Measurements from ENCODE around the gene PRKN.
A peak's percentile ranks its signal among the peaks of the same experiment; 100 is the strongest.

PRKN gene

GRCh38 chr6:162727322-162728182, at the start of gene PRKN, which contains the start of gene PACRG:
Gene PRKN (minus strand): TSS chr6:162727766.
Gene PACRG (plus strand): TSS chr6:162727974.
- peak; percentile 98 for DNase-seq

DNA sequence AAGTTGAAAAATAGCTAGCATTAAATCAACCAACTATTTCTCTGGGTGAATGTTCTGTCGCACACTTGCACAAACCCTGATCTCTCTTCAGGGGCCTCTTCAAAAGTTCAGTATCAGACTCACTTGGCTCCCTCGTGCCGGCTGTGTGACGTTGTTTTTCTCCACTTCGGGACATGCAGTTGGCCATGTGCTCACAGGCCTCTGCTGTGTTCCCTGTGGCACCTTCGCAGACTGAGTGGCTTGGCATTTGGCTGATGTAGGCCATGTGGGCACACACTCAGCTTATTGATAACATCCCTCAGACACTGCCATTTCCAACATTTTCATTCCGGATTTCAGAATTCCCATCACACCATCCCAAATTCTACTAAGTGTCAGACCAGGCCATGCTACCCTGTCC, 49.5 kb upstream of the PRKN start:
- no peak for DNase-seq

DNA sequence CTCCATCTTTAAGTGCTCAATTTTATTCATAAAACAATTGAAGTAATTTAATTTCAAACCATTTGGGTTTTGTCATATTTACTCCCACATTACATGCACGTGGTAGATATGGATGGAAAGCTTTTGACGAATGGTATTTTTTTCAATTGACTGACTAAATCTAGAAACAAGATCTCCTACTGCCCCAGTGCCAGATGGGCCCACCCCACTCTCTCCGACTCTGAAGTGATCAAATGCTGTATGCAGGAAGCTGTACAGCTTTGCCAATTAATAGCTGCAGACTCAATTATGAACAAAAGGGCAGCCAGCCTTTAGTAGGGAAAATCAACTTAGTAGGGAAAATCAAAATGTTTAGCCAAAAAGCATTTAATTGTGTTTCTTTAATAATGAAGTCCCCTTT, 46.4 kb upstream of the PRKN start:
- DNase-seq: no peak

GRCh38 chr6:162772466-162772865, 44.9 kb upstream of the PRKN start:
- DNase-seq: no peak

GRCh38 chr6:162770955-162771354, 43.4 kb upstream of the PRKN start:
- no peak for DNase-seq

- no peak for DNase-seq
Observed at GRCh38 chr6:162770136-162770535, 42.6 kb upstream of the PRKN start.

DNA sequence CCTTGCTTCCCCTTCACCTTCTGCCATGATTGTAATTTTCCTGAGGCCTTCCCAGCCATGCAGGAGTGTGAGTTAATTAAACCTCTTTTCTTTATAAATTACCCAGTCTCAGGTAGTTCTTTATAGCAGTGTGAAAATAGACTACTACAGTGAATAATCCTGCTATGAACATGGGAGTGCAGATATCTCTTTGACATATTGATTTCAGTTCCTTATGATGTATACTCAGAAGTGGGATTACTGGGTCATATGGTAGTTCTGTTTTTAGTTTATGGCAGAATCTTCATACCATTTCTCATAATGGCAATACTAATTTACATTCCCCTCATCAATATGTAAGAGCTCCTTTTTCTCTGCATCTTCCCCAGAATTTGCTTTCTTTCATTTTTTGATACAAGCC, 26.2 kb upstream of the PRKN start:
- DNase-seq: no peak

DNA sequence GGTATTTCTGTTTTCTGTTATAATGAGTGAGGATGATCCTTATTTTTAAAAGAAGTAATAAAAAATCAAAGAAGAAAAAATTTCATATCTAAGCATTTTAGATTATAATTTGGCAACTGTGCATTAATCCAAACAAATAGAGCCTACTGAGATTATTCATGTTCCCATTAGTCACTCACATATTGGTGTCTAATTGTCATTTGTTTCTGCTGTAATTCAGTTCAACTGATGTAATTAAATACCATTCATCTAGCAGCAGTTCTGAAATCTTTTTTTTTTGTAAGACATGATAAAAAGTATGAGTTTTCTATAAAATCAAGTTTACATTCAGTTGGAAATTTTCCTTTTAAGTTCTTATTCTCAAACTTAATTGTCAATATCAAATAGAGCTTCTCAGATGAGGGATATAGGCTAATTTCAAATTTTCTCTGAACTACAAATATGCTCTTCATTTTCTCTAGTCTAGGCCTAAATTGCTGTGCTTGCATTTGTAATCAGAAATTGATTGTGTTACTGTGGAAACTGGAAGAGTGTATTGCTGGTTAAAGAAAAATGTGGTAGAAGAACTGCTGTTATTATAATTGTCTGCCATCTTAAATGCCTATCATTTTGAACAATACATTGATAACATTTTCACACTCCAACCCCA, 23.8 kb upstream of the PRKN start:
- DNase-seq: no peak

DNA sequence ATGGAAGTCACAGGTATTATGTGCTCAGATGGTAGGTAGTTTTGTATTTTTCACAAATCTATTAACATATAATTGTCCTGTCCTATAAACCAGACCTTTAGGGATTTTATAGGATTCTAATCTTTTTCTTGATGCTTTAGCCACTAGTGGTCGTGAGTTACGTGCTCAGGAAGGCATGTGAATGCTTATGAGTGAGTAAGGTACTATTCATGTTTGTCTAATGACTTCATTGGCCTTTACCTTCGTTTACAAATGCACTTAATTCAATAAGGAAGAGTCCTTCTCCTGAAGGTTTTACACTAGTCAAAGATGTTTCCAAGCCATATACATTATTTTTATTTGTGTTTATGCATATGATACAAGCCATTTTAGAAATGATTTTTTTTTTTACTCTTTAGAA, 23.2 kb upstream of the PRKN start:
- DNase-seq: no peak

- DNase-seq: no peak
Observed at GRCh38 chr6:162736961-162737360, 9.4 kb upstream of the PRKN start.

DNA sequence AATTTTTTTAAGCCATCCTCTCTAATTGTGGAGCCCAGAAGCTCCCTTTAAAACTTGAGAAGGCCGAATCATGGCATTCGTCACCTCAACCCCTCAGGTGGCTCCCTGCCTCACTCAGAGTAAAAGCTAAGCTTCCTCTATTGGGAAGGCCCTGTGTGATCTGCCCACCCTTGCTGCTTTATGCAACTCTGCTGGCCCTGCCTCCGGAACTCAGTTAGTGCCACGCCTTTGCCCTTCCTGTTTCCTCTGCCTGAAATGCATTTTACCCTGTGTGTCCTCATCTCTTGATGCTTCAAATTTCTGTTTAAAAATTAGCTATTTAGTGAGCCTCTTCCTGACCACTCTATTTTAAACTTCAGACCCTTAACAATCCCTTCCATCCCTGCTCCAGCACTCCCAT, 5.9 kb upstream of the PRKN start:
- no peak for DNase-seq

DNA sequence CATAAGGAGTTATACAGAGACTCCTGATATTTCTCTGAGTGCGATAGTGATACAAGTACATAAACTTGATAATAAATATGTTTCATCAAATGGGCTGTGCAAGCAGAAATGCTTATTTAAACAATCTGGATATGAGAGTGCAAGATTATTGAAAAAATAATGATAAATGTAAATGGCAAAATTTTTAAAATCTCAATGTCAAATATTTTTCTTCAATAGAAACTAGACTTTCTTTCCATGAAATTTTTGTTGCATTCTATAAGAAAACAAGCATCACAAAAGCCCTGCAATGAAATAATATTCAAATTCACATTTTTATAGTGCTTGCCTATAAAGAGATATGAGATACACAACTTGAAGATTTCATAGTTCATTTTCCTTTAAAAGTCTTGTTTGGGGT, 2.9 kb upstream of the PRKN start:
- DNase-seq: no peak

- DNase-seq: no peak
Observed at GRCh38 chr6:162728706-162729105, 1.1 kb upstream of the PRKN start.

DNA sequence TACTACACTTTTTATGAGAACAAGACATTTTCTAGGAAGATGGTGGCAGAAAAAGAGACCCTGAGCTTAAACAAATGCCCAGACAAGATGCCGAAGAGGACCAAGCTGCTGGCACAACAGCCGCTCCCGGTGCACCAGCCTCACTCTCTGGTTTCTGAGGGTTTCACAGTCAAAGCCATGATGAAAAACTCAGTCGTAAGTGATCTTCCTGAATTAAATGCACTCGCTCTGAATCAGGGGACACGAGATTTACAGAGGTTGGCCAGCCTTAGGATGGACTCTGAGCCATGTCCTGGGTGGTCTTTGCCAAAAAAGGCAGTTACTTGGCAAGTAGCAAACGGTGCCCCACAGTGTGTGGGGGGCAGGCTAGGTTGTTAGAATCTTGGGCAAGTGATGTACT, 631 bp upstream of the PRKN start:
- DNase-seq: no peak

GRCh38 chr6:162726947-162727321, 632 bp downstream of the PRKN start:
- no peak for DNase-seq

- DNase-seq: no peak
Observed at GRCh38 chr6:162722633-162723032, 4.9 kb downstream of the PRKN start.

- no peak for DNase-seq
Observed at GRCh38 chr6:162722226-162722625, 5.3 kb downstream of the PRKN start.

- no peak for DNase-seq
Observed at GRCh38 chr6:162721404-162721687, 6.2 kb downstream of the PRKN start.

- no peak for DNase-seq
Observed at GRCh38 chr6:162719528-162719927, 8.0 kb downstream of the PRKN start.

DNA sequence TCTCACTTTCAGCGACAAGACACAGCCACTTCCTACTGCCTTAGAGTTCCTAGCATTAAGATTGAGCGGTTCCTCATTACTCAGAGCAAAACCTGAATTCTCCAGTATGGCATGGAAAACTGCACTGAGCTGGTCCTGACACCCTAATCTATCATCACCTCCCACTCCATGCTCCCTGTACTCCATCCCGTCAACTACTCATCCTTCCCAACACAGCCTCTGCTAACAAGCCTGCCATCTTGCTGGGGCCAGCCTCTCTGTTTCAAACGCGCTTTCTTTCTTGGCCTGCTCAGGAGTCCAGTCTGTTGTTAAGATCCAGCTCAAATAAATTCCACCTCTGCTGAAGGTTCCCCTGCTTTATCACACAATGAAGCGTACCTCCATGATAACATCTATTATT, 12.0 kb downstream of the PRKN start:
- no peak for DNase-seq

GRCh38 chr6:162713974-162714780, 13.4 kb downstream of the PRKN start:
- DNase-seq: no peak

- DNase-seq: no peak
Observed at GRCh38 chr6:162712694-162713093, 14.9 kb downstream of the PRKN start.

DNA sequence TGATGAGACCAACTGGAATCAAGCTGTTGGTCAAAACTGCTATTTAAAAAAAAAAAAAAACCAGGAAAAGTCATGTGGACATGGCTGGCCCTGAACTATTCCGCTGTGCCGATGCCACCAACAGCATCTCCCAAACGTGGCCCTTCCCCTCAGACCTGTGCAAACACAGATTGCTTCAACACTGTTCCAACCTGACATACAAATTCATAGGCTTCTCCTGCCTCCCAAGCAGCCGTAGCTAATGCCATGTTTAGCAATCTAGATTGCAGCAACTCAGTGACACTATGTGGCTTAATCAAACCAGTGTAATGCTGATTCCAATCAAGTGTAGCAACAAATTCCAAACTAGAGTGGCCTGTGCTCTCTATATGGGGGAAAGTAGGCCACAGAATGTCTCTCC, 16.2 kb downstream of the PRKN start:
- no peak for DNase-seq

DNA sequence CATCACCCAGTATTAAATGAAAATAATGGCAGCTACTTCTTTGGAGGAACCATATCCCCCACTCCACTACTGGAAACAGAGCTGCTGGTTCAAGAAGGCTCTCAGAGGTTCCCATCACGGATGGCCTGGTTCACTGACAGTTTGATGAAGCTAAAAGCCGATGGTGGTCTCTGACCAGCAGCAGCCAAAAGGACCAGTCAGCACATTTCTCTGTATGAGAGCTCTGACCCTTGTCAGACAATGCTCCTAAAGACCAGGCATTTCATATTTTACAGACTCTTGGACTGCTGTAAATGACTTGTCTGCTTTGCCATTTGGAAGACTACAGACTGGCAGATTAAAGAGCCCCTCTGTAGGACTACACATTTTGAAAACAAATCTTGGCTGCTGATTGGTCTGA, 16.6 kb downstream of the PRKN start:
- DNase-seq: no peak

Measured in activated gamma-delta T cell treated with Interleukin-2 at 50 U/mL for 16 hours (primary cell).